ENCODE results near the gene RNF5.
"Not testable (repeated sequence)": the region's sequence is repeated elsewhere in the genome, so short reads cannot be mapped to it uniquely, and the experiment has no call there.

RNF5 gene

DNA sequence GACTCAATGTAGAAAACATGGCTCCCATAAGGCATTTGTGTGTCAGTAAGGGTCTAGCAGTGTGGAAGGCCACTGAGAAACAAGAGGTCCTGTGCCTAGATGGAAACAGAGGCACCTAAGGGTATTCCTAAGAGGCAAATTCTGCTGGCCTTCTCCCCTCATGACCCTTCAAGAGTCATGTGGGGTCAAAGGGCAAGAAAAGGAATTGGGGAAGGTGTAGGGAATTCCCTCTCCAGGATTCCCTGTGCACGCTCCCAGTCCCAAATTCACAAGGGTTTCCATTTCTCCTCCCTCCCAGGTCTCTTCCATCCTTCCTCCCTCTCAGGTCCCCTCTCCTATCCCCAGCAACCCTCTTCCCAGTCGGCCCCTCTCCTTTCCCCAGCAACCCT lies 2.9 kb upstream of the RNF5 start:
- in situ Hi-C loops (cut with HindIII; ENCODE audit: low sequenced_read_pairs) = no loop called here

DNA sequence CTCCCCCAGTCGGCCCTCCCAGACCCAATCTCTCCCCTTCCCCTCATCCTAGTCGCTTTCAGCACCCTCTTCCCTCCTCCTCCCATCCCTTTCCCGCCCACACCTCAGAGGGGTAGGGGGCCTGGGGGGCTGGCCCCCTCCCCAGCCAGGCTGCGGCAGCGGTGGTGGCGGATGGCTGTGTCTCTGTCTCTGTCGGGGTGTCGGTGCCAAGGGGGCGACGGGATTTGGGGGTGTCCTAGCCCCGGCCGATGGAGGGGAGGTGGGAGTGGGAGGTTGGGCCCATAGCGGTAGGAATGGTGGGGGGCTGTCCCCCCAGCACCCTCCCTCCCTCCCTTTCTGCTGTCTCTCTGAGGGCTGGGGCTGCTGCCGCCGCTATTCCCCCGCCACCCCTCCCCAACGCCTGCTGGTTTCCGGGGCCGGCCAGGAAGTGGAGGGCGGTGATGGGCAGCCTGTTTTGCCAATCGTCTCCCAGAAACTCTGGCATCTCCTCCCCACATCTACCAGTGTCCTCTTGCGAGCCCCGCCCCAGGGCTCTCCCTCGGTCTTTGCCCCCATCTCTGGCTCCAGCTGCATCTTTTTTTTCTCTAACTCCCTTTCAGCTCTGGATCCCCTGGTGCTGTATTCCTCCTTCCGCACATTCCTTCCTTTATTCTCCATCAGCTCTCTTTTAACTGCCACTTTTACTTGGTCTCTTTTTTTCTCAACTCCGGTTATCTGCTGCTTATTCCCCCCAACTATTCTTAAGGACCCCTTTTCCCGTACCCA lies 2.3 kb upstream of the RNF5 start, which contains the start of gene AGPAT1:
Gene AGPAT1, minus strand, starts transcription at position 374 of the 765 bp plus-strand sequence. CDS start 4,588 bp downstream, outside the sequence.
- in situ Hi-C loops (cut with HindIII; ENCODE audit: low sequenced_read_pairs) = no loop called here

DNA sequence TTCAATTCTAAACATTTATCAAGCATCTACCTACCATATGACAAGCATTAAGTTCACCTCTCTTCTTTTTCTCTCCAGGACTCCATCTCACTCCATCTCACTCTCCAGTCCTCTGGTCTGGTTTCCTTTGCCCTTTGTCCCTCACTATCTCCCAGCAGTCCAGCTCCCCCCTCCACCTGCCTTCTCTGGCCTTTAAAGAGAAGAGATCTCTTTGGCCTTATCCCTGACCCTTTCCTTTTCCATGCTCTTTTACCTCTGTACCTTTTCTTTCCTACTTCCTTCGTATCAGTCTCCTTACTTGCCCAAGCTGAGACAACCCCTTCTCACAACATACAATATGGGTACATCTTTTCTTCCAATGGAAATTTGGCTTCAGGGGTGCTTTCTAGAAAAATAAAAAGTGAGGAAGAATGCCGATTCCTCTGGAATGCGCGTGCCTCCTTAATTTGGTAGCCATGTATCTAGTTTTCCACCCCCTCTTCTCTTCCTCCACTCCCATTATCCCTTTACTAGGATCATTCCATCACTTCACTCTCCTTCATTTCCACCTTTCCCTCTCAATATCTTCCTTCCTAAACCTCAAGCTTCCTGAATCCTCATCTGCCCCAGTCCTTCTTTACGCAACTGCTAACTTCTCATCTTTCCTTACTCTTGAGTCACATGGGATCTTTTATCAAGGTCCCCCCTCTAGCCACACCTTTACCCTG lies 1.6 kb upstream of the RNF5 start:
- in situ Hi-C loops (cut with HindIII; ENCODE audit: low sequenced_read_pairs) = no loop called here

DNA sequence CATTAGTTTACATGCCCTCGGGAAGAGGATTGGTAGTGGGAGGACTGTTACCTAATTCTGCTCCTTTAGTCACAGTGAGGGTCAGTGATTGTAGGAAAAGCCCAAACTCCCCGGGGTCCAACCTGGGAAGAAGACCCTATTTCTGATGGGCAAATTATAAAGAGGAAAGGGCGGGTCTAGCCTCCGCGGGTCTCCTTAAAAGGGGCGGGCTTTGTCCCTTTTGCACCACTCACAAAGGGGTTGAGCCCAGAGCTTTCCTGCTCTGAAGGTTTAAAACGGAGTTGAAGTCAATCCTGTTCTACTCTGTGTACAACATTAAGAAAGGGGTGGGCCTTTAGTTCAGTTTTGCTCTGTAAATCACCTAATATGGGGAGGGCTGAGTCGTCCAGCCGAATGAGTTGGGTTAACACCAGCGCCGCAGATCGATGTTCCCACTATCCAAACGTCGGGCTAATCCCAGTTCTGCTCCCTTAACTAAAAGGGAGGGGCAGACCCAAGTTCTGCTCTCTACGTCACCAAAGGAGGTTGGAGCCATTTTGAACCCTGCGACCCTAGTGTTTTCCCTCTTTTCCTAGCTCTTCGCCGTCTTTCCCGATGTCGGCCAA lies 920 bp upstream of the RNF5 start:
- in situ Hi-C loops (cut with HindIII; ENCODE audit: low sequenced_read_pairs) = no loop called here

DNA sequence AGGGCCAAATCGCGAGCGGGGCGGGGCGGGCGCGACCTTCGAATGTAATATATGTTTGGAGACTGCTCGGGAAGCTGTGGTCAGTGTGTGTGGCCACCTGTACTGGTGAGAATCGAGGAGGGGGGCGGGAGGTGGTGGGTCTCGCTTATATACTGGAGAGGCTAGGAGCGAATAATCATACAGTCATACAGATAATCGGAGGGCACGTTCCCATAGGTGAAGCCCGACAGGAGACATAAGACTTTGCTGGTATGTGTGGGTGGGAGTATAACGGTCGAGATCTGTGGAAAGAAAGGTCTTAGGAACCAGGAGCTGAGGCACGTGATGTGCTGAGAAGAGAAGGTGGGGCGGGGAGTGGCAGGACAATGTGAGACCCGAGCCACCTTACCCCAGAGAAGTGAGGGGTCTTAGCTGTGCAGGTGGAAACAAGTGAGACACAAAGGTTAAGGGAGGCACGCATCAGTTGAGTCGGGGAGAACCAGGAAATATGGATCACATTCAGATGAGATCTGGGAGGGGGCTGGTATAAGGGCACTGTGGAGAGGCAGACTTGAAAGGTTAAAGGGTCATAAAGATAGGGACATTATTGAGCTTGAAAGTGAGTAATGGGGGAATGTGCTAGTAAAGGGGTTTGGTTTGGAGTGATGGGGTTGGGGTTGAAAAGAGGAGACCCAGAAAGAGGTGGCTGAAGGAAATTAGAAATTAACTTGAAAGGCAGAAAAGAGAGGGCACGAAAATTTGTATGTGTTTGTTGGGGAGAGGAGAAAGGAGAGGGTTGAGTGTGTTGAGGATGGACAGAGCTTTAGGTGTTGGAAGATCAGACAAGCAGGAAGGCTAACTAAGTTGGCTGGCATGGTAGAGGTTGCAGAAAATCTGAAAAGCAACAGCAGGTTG lies 589 bp downstream of the RNF5 start:
- in situ Hi-C loops (cut with HindIII; ENCODE audit: low sequenced_read_pairs) = no loop called here

DNA sequence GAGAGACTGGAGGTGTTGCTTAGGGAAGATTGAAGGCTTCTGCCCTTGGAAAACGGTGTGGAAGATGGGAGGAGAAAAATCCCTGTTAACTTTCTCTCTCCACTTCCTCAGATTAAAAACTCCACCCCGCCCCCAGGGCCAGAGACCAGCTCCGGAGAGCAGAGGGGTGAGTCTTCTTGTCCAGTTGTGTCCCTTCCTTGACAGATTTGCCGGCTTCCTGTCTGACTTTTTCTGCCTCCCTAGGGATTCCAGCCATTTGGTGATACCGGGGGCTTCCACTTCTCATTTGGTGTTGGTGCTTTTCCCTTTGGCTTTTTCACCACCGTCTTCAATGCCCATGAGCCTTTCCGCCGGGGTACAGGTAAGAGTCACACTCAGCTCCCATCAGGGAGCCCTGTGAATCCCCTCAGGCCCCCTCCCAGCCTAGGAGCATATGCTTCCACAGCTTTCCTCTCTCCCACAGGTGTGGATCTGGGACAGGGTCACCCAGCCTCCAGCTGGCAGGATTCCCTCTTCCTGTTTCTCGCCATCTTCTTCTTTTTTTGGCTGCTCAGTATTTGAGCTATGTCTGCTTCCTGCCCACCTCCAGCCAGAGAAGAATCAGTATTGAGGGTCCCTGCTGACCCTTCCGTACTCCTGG lies 1.7 kb downstream of the RNF5 start:
- in situ Hi-C loops (cut with HindIII; ENCODE audit: low sequenced_read_pairs) = no loop called here

DNA sequence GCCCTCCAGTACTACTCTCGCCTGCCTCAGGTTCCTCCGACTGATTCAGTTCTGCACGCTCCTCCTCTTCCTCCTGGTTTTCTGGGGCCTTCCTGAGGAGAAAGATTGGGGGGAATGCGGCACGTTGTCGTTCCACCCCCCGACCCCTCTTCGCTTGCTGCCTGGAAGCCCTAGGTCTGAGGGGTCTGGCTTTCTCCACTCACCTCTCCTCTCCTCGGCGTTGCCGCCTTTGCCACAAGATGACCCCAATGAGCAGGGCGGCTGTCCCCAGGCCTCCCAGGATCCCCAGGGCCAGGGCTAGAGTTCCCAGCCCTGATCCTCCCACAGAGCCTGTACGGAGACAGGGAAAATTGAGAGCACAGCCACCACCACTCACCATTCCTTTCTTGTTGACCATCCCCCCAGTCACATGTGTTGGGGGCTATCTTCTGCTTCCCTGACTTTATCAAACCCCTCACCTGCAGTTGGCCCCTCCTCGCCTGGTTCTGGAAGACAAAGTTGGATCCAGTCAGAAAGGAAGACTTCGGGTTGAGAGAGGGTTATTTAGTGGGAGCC lies 3.0 kb downstream of the RNF5 start:
- in situ Hi-C loops (cut with HindIII; ENCODE audit: low sequenced_read_pairs) = no loop called here

DNA sequence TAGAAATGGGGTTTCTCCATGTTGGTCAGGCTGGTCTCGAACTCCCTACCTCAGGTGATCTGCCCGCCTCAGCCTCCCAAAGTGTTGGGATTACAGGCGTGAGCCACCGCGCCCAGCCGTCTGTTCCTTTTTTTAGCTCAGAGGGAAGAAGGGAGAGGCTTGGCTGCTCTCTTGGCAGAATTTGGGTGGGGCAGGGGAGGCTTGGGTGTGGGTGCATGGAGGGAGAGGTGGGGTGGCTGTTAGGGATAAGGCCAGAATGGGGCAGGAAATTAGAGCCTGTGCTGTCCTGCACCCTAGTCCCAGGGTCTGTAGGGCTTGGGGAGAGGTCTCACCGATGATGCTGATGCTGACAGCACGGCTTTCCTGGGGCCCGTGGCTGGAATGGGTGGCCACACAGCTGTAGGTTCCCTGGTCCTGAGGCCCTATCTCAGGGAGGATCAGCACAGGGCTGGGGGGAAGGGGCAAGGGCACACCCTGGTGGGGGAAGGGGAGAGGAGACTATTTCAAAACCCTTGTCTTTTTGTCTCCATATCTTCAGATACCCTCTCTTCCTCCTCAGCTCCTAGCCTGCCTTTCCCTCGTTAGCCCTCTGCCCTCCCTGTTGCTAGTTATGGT lies 3.8 kb downstream of the RNF5 start:
- in situ Hi-C loops (cut with HindIII; ENCODE audit: low sequenced_read_pairs) = no loop called here

DNA sequence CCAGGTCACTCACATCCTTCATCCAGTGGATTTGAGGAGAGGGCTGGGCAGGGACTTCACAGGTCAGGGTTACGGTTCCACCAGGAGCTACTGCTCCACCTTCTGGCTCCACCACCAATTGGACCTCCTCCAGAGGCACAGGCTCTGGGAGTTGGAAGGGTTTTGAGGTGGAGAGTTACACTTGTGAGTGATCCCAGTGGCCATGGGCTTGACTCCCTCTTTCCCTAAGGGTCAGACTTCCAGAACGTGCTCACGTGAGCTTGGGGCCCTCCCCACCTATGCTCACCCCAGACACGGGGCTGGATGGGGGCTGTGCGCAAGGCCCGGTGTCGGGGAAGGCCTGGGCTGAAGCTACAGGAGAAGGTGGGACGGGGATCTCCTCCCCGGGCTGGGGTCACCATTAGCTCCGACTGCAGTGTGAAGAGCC lies 4.4 kb downstream of the RNF5 start:
- in situ Hi-C loops (cut with HindIII; ENCODE audit: low sequenced_read_pairs) = no loop called here

DNA sequence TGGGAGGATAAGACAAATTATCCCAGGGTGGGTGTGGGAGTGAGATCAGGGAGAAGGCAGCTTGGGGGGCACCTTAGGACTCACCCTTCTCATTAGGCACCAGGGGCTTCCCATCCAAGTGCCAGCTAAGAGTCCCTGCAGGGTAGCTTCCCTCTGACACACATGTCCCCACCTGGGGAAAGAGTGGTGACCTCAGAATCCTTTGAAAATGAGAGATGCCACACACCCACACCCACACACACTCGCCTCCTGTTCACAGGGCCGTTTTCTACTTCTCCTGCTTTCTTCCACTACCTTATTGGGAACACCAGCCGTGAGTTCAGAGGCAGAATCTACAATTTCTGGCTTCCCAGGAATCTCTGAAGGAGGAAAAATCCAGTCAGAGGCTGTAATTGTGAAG lies 4.8 kb downstream of the RNF5 start:
- in situ Hi-C loops (cut with HindIII; ENCODE audit: low sequenced_read_pairs) = no loop called here

DNA sequence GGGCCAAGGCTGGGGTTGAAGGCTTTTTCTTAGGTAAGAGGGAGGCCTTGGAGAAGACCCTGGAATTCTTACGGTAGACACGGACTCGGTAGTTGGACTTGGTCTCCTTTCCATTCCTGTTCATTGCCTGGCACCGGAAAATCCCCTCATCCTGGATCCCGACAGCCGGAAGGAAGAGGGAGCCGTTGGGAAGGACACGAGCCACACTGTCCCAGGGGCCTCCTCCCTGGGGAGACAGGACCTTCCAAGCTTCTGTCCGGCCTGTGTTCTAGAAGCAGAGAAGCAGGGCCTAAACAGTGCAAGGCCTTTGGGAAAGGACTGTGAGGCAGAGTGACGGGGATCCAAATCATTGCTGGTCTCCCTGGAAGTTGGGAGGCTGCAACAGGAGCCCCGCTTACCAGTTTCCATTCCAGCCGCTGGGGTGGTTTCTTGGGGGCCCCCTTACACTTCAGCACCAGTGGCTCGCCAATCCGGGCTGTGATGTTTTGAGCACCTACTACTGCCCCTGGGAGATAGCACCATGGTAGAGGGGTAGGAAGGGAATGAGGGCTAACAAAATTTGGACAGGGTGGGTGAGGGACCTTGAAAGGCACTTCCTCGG lies 5.4 kb downstream of the RNF5 start:
- in situ Hi-C loops (cut with HindIII; ENCODE audit: low sequenced_read_pairs) = no loop called here

DNA sequence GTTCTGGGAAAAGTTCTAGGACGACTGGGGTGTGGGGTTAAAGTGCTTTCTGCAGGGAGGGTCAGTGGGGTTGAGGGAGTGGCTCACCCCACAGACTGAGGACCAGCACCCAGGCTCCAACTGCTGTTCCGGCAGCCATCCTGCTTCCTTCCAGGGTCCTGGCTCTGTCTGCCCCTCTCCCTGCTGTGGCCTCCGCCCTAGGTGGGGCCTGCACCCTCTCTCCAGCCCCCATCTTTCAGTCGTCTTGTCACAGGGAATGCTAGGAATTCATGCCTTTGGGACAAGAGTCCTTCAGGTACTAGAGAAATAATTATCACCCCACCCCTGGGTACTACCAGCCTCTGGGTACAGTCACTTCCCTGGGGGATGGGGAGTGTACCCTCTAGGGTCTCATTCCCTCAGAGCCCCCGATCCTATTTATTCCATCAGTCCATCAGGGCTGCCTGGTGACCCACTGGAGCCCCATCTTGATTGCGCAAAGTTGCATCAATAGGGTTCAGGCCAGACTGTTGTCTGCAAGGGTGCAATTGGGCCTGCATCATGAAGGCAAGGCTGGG lies 6.0 kb downstream of the RNF5 start, which contains the start of gene AGER:
Gene AGER, minus strand, starts transcription at position 170 of the 557 bp plus-strand sequence. Its CDS starts 31 bp downstream, at position 139.
- in situ Hi-C loops (cut with HindIII; ENCODE audit: low sequenced_read_pairs) = no loop called here

DNA sequence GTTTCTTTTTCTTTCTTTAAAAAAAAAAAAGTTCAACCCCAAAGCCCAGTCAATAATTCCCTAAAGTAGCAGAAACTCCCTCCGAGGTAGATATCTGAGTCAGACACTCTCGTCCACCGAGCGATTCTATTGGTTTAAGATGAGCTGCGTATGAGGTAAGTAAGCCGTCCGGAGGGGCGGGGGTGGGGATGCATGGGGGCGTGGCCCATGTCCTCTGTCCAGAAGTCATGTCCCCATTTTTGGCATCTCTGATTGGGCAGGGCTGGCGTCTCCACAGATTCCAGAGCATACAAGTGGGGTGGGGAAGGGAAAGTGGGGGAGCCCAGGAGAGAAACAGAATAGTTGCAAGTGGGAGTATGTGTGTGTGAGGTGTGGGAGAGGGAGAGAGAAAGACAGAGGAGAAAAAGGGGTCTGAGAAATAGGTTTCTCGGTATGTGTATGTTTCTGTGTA lies 7.5 kb downstream of the RNF5 start:
- in situ Hi-C loops (cut with HindIII; ENCODE audit: low sequenced_read_pairs) = not testable (repeated sequence)

DNA sequence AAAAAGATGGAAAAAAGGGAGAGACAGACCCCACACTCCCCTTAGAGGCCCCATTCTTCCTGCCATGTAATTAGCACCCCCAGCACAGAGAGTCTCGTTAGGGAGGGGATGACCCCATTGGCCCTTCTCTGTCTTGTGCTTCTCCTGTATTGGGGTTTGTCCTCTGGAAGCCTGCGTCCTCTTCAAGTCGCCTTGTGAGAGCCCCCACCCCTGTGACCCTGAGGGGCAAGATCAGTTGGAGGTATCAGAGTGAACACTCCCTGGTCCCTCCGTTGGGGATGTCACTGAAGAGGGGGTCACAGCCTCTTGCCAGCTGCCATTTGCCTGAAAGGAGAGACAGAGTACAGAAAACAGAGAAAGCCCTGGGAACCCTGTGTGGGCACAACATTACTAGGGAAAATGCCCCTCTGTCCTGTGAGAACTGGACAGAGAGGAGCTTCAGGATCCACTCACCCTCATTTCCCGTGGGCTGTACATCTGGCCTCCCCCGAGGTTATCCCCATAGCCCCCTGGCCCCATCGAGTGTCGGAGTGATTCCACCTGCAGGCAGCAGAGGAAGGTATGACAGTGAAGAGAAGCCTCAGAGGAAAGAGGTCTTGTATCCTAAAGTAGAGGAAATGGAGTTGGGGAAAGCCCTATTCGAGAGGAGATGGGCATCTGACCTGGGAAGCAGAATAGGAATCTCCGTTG lies 8.1 kb downstream of the RNF5 start:
- in situ Hi-C loops (cut with HindIII; ENCODE audit: low sequenced_read_pairs) = not testable (repeated sequence)

DNA sequence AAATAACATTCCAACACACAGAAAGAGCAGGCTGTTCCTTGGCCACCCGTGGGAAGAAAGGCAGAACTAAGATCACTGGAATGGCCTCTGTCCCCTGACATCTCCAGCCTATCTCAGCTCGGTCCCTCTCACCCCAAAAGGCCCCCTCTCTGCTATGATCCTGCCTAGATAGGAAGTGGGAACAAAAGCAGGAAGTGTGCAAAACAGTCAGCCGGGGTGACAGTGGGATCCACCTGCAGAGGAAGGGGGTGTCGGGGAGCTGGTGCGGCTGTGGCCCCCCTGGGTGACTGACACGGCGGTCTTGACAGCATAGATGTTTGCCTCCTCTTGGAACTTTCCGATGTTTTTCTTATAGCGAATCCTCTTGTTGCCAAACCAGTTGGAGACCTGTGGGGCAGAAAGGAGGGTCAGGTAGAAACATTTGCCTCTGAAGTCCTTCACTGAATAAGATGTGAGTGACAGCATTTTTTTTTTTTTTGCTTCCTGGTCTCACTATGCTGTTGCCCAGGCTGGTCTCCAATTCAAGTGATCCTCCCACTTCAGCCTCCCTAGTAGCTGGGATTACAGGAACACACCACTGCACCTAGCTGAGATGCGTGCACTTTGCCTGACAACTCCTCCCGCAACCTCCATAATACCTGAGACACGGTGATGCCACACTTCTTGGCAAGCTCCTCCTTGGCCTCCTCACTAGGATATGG lies 9.0 kb downstream of the RNF5 start:
- in situ Hi-C loops (cut with HindIII; ENCODE audit: low sequenced_read_pairs) = no loop called here

DNA sequence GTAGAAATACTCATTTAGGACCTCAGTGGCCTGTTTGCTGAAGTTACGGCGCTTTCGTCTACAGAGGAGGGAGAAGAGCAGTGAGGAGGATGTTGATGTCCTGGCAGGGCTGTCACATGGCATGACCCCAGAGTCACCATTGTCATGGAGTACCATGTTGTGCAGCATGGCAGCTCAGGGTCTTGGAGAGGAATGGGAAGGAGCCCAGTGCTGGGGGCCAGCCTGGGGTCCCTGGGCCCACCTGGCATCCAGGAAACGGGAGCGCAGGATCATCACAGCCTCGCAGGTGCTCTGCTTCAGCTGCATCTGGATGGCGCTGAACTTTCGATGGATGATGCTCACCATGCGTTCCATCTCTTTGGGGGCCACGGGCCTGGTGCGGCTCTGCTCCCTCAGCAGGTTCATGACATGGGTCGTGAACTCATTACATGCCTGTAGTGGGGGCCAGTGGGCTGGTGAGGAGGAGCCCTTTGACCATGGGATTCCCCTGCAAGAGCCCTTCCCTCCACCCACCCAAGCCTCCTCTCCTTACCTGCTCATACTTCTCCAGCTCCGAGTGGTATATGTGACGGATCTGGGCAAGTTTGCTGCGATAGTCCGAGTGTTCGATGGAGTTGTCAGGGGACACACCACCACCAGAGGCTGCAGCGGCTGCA lies 9.6 kb downstream of the RNF5 start:
- in situ Hi-C loops (cut with HindIII; ENCODE audit: low sequenced_read_pairs) = not testable (repeated sequence)

All from DLD1 (cell line).